Liver (tissue), 3 donors: ENCODE data around the gene HOXC13.

Experiments used
- EGR1 ChIP-seq, 2 donors: IDR thresholded peaks; 2 replicates each; pipeline ENCODE4 v1.6.1; 2016 to 2018; ENCODE audit warnings: antibody characterized with exemption in 2 of 2, low read depth in 2 of 2
- FOXA1 ChIP-seq: IDR thresholded peaks from 2 replicates; pipeline ENCODE4 v1.6.1; 2016; ENCODE audit warnings: antibody characterized with exemption
- GABPA ChIP-seq, 2 donors: IDR thresholded peaks in 1 of 2; conservative IDR thresholded peaks in 1 of 2; 2 replicates each; pipeline ENCODE4 v1.6.1; 2016; ENCODE audit warnings: antibody characterized with exemption in 2 of 2, mild to moderate bottlenecking in 1 of 2, moderate library complexity in 1 of 2
- HNF4G ChIP-seq: IDR thresholded peaks from 2 replicates; pipeline ENCODE4 v1.6.1; 2016; ENCODE audit warnings: antibody characterized with exemption
- JUND ChIP-seq, 2 donors: IDR thresholded peaks; 2 replicates each; pipeline ENCODE4 v1.6.1; 2016; ENCODE audit warnings: antibody characterized with exemption in 2 of 2
- MAX ChIP-seq: IDR thresholded peaks from 2 replicates; pipeline ENCODE4 v1.6.1; 2016; ENCODE audit warnings: antibody characterized with exemption
- RAD21 ChIP-seq, 2 donors: IDR thresholded peaks; 2 replicates each; pipeline ENCODE4 v1.6.1; 2016; ENCODE audit warnings: antibody characterized with exemption in 2 of 2, mild to moderate bottlenecking in 2 of 2
- SP1 ChIP-seq: IDR thresholded peaks from 2 replicates; pipeline ENCODE4 v1.6.1; 2018; ENCODE audit warnings: antibody characterized with exemption, mild to moderate bottlenecking
- TAF1 ChIP-seq: conservative IDR thresholded peaks from 2 replicates; pipeline ENCODE4 v1.6.1; 2016; ENCODE audit warnings: antibody characterized with exemption, mild to moderate bottlenecking
- YY1 ChIP-seq: IDR thresholded peaks from 2 replicates; pipeline ENCODE4 v1.6.1; 2016; ENCODE audit warnings: antibody characterized with exemption, mild to moderate bottlenecking
- TF ChIP-seq, protein P1 (sequence below): fragments of 150-350 bp; IDR thresholded peaks from 2 replicates; pipeline ENCODE4 v1.5.1; 2017; ENCODE audit warnings: improper control_type of control experiment, low read depth, low read length; ENCODE audit not compliant: missing input control
- TF ChIP-seq, protein P2 (sequence below): IDR thresholded peaks from 2 replicates; pipeline ENCODE4 v1.6.1; 2016; ENCODE audit warnings: antibody characterized with exemption
- TF ChIP-seq, protein P3 (sequence below): IDR thresholded peaks from 2 replicates; pipeline ENCODE4 v1.6.1; 2016; ENCODE audit warnings: antibody characterized with exemption, mild to moderate bottlenecking
- TF ChIP-seq, protein P4 (sequence below): IDR thresholded peaks from 2 replicates; pipeline ENCODE4 v1.6.1; 2016; ENCODE audit warnings: antibody characterized with exemption
- donor health status: healthy.
- donor health status: healthy.

DNA sequence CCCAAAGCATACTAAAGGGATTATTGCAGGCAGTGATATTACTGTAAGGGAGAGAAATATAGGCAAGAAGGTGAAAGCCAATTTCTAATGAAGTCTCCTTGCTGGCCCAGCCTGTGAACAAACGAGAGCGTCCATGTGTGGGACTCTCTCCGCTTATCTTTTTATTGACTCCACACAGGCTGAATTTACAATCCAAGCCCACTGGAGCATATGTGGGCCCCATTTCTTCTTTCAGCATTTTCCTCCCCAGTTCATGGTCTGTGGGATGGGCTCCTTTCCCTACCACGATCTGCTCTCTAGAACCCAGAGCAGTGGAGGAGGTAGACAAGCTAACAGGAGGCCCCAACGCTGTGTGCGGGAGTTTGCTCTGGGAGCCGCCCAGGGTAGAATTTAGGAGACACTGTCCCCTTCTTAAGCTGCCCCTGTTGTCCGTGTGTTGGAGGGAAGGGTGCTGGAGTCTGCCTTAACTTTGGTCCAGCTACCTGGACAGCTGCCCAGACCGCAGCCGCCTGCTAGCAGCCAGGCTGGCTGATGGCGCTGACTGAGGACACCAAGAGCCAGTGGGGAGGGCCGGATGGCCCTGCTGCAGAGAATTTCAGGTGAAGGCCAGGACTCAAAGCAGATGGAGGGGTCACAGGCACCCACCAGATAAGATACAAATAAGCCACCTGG, 31.1 kb downstream of the HOXC13 start:
- TF ChIP-seq, protein P1, sequence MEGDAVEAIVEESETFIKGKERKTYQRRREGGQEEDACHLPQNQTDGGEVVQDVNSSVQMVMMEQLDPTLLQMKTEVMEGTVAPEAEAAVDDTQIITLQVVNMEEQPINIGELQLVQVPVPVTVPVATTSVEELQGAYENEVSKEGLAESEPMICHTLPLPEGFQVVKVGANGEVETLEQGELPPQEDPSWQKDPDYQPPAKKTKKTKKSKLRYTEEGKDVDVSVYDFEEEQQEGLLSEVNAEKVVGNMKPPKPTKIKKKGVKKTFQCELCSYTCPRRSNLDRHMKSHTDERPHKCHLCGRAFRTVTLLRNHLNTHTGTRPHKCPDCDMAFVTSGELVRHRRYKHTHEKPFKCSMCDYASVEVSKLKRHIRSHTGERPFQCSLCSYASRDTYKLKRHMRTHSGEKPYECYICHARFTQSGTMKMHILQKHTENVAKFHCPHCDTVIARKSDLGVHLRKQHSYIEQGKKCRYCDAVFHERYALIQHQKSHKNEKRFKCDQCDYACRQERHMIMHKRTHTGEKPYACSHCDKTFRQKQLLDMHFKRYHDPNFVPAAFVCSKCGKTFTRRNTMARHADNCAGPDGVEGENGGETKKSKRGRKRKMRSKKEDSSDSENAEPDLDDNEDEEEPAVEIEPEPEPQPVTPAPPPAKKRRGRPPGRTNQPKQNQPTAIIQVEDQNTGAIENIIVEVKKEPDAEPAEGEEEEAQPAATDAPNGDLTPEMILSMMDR, result no peak
- TF ChIP-seq MAX (no peak), RAD21 (IDR thresholded peaks at IDR 0.05) (no peak), GABPA (IDR thresholded peaks at IDR 0.05 in 1 of 2, conservative IDR thresholded peaks at IDR 0.05 in 1 of 2) (no peak), TAF1 (no peak), JUND (IDR thresholded peaks at IDR 0.05) (no peak), FOXA1 (no peak), SP1 (no peak), EGR1 (IDR thresholded peaks at IDR 0.05; ENCODE audit: low read depth in 2 of 2) (no peak), YY1 (no peak), HNF4G (no peak)
- TF ChIP-seq, protein P2, sequence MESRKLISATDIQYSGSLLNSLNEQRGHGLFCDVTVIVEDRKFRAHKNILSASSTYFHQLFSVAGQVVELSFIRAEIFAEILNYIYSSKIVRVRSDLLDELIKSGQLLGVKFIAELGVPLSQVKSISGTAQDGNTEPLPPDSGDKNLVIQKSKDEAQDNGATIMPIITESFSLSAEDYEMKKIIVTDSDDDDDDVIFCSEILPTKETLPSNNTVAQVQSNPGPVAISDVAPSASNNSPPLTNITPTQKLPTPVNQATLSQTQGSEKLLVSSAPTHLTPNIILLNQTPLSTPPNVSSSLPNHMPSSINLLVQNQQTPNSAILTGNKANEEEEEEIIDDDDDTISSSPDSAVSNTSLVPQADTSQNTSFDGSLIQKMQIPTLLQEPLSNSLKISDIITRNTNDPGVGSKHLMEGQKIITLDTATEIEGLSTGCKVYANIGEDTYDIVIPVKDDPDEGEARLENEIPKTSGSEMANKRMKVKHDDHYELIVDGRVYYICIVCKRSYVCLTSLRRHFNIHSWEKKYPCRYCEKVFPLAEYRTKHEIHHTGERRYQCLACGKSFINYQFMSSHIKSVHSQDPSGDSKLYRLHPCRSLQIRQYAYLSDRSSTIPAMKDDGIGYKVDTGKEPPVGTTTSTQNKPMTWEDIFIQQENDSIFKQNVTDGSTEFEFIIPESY, result no peak
- TF ChIP-seq, protein P3, sequence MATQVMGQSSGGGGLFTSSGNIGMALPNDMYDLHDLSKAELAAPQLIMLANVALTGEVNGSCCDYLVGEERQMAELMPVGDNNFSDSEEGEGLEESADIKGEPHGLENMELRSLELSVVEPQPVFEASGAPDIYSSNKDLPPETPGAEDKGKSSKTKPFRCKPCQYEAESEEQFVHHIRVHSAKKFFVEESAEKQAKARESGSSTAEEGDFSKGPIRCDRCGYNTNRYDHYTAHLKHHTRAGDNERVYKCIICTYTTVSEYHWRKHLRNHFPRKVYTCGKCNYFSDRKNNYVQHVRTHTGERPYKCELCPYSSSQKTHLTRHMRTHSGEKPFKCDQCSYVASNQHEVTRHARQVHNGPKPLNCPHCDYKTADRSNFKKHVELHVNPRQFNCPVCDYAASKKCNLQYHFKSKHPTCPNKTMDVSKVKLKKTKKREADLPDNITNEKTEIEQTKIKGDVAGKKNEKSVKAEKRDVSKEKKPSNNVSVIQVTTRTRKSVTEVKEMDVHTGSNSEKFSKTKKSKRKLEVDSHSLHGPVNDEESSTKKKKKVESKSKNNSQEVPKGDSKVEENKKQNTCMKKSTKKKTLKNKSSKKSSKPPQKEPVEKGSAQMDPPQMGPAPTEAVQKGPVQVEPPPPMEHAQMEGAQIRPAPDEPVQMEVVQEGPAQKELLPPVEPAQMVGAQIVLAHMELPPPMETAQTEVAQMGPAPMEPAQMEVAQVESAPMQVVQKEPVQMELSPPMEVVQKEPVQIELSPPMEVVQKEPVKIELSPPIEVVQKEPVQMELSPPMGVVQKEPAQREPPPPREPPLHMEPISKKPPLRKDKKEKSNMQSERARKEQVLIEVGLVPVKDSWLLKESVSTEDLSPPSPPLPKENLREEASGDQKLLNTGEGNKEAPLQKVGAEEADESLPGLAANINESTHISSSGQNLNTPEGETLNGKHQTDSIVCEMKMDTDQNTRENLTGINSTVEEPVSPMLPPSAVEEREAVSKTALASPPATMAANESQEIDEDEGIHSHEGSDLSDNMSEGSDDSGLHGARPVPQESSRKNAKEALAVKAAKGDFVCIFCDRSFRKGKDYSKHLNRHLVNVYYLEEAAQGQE, result no peak
- TF ChIP-seq, protein P4, sequence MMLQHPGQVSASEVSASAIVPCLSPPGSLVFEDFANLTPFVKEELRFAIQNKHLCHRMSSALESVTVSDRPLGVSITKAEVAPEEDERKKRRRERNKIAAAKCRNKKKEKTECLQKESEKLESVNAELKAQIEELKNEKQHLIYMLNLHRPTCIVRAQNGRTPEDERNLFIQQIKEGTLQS, result no peak
